Epithelial cell of proximal tubule (primary cell): Measurements from ENCODE around the gene PRRT4. TPM values are rescaled to one million over a fixed set of nuclear protein-coding genes. Genes with fewer than 3 reads are reported as not detected.

Experiments
- DNase-seq: peaks from one replicate; pipeline ENCODE4 v3.0.0-alpha.2; 2011; ENCODE audit warnings: low read depth
- H3K4me3 ChIP-seq: 2 replicates; pipeline ENCODE4 v1.5.1; 2011; ENCODE audit warnings: low read depth, mild to moderate bottlenecking, low read length
- total RNA-seq: library from RNA; depleted of rRNA; stranded (reverse); fragments of >200 nt; gene quantifications from 2 replicates; pipeline ENCODE4 v1.2.3, GENCODE V29; 2015
- TF ChIP-seq, protein P1 (sequence below): conservative IDR thresholded peaks from 2 replicates; pipeline ENCODE4 v1.5.1; 2012; ENCODE audit warnings: low read depth, mild to moderate bottlenecking, low read length

The PRRT4 gene
- 1.3 TPM in 1 of 2 replicates, not detected in the other for total RNA-seq

DNA sequence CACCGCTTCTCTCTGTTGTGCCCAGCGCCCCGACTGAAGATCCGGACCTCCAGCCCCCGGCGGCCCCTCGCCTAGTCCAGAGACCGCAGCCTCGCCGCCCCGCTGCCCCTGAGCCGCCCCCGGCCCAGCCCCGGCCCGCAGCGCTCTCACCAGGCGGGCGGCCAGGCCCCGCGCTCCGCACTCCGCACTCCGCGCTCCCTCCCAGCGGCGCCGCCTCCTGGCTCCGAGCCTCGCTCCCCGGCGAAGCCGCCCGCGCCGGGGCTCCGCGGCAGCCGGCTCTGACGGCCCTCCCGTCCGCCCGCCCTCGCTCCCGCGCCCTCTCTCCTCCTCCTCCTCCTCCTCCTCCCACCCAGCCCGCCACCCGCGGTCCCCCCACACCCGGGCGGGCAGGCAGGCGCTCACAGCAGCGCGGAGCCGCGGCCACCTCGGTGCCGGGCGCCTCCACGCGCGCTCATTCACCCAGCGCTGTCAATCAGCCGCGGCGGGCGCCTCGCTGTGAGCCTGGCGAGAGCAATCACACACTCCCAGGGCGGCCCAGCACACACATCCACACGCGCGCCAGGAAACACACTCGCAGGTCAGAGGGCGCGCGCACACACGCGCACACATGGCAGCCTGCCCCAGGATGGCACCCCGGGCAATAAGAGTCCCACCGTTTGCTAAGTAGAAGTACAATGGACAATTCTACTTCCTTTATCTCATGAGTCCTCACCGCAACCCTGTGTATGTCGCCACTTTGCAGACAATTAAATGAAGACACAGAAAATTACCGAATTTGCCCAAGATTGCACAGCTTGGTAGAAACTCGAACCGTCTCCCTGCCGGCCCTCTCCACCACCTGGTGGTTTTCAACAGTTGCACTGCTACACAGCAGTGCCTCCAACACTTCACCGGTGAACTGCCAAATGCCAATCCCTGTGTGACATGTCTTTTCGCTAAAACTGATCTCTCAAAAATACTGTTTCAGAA, at the start of gene PRRT4:
TSS of gene PRRT4 (minus strand) at position 280 of the 969 bp plus-strand sequence.
- H3K4me3 ChIP-seq = peak within 1 kb of the TSS; percentile 42
- TF ChIP-seq, protein P1, sequence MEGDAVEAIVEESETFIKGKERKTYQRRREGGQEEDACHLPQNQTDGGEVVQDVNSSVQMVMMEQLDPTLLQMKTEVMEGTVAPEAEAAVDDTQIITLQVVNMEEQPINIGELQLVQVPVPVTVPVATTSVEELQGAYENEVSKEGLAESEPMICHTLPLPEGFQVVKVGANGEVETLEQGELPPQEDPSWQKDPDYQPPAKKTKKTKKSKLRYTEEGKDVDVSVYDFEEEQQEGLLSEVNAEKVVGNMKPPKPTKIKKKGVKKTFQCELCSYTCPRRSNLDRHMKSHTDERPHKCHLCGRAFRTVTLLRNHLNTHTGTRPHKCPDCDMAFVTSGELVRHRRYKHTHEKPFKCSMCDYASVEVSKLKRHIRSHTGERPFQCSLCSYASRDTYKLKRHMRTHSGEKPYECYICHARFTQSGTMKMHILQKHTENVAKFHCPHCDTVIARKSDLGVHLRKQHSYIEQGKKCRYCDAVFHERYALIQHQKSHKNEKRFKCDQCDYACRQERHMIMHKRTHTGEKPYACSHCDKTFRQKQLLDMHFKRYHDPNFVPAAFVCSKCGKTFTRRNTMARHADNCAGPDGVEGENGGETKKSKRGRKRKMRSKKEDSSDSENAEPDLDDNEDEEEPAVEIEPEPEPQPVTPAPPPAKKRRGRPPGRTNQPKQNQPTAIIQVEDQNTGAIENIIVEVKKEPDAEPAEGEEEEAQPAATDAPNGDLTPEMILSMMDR = no peak
- DNase-seq = no peak

DNA sequence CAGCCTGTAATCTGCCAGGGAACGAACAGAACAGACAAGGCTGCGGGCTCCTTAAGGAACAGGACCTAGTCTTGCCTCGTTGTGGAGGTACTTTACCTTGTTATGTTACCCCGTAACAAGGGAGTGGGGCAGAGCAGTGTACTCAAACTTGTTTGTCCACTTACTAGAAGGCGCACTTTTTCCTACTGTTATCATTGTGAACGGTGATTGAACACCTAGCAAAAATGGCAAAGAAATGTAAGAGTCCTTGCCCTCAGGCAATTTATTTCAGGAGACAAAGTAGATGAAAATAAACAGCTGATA, 48.9 kb upstream of the PRRT4 start:
- no peak for DNase-seq
- H3K4me3 ChIP-seq = peak overlapping the region; percentile 80
- TF ChIP-seq, protein P1 = no peak

DNA sequence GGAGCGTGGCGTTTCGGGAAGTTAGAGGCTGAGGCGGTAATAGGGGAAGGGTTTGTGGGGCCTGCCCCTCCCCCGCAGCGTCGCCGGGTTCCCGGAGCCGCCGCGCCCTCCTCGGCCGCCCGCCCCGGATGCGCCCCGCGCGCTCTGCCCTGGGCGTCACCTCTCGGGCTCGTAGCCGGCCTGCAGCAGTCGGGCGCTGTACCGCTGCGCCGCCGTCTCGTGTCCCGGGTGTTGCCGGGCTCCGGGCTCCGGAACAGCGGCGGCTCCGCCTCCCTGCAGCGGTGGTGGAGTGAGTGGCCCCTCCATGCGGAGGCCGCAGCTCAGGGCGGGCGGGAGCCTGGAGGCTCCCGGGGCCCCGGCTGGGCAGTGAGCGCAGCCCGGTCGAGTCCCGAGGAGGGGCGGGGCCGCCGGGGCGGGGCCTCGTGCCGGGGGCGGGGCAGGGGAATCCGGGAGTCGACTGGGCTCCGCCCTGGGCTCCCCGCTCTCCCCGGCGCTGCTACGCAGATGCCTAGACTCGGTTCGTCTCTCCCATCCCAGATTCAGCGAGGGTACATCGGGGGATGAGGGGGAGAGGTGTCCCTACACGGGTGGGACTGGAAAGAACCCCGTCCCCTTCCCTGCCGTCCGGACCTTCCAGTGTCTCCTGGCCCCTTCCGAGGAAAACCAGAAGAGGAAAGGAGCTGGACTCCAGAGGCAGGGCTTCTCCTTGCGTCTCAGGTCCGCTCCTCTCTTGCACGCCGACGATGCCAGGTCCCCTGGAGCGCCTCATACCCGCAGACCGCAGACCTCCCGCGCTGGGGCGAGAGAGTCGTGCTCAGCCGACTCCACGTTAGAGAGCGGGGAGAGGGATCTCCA, 48.3 kb upstream of the PRRT4 start, which contains the start of gene IMPDH1:
TSS of gene IMPDH1 (minus strand) at position 387 of the 855 bp plus-strand sequence. CDS start at position 306, 81 bp downstream.
- DNase-seq = peak; percentile 16
- TF ChIP-seq, protein P1 = no peak
- peak within 1 kb of the TSS; percentile 80 for H3K4me3 ChIP-seq

DNA sequence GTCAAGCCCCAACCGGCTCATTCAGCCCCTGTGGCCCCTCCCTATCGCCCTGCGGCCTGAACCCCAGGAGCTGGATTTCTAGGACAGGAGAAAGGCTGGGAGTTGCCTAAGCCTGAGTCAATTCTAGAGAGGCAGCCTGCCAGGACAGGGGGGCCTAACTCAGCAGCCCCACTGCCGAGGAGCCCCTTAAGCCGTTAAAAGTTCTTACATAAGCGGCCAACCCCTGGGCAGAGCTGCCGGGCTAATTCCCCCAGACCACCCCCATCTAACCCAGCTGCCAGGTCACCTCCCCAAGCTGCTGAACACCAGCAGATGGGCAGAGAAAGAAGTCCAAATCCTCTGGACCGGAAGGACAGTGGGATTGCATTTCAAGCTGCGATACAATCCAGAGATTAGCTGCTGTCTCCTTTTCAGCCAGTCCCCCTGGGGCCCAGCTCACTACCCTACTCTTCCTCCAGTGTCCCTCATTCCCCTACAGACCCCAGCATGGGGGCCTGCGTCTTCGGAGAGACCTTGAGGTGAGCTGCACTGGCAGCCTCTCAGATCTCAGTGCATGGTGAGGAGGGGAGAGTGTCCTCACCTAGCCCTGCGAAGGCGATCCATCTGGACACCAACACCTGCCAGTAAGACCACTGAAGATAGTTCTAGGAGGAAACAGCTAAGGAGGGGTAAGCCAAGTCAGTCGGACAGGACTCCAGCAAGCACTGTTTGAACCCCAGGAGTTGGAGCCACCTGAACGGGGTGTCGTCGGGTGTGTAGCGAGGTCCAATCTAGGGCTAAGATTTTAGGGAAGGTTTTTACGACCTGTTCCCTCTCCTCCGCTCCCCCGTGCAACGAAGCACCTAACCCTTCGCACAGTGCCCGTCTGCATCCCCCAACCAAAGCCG, 47.5 kb upstream of the PRRT4 start:
- TF ChIP-seq, protein P1 = no peak
- peak overlapping the region; percentile 80 for H3K4me3 ChIP-seq

DNA sequence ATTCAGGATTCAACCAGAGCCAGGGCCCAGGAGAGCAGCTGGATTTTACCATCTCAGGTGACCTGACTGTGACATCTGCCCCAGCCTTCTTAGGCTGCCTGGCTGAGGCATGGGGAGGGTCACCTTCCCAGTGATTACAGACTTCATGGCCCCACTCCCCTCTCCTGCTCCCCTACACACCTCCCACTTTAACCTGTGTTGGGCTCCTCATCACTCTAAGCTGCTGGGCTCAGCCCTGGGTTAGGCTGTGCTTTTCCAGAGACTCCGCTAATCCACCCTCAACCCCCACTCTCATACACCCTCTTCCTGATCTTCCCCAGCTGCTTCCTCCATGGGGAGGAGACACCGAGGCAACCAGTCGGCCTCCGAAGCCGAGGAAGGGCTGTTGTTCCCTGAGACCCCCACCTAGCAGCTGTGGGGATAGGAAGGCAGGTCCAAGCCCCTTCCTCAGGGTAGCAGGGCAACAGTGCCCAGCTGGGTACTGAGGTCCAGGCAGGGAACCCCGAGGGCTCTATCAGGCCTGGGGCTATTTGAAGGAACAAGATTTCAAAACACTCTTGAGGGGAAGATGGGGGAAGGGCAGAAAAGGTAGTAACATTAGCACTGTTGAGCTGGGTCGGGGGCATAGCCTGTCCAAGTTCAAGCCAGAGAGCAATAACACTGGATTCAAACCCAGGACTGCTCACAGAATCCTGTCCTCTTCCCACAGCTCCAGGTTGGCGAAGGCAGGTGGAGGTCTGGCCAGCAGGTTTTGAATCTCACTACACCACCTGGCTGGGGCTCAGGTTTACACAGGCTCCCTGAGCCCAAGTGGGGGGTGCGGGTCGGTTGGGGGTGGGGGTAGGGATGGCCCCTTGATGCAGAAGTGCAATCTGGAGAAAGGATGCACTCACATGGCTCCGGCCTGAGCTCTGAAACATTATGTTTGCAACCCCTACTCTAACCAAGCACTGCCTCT, 46.5 kb upstream of the PRRT4 start:
- DNase-seq = no peak
- no peak overlapping the region for H3K4me3 ChIP-seq
- TF ChIP-seq, protein P1 = no peak

More for the DNA sequence above, 47.5 kb upstream of the PRRT4 start:
- DNase-seq = no peak
